ENCODE results near the gene RPS4Y1.

The RPS4Y1 gene

GRCh38 chrY:2859782-2860181 is 18.4 kb downstream of the RPS4Y1 start:
- Histone ChIP-seq H2AFZ (ENCODE audit: low read depth, low read length) (no peak overlapping the region), H3K18ac (ENCODE audit: low read depth in 1 of 2, low read length in 2 of 2) (no peak overlapping the region), H3K4me2 (ENCODE audit: low read length, poor library complexity, severe bottlenecking) (no peak overlapping the region), H2BK12ac (ENCODE audit: low read length in 2 of 2) (no peak overlapping the region), H3K4ac (ENCODE audit: low read depth in 1 of 2, low read length in 2 of 2) (no peak overlapping the region), H3K9me3 (ENCODE audit: control insufficient read depth, low read length) (no peaks in the 10 kb centered on the region), H3K79me1 (replicated peaks; ENCODE audit: low read length, poor library complexity, severe bottlenecking) (no peaks in the 10 kb centered on the region), H2BK5ac (ENCODE audit: low read depth, low read length, poor library complexity, severe bottlenecking) (no peak overlapping the region), H4K91ac (ENCODE audit: low read length) (no peak overlapping the region), H3K14ac (ENCODE audit: low read length in 2 of 2) (no peak overlapping the region), H2AK5ac (ENCODE audit: low read length, severe bottlenecking) (no peak overlapping the region), H3K27me3 (ENCODE audit: control insufficient read depth in 1 of 2, insufficient read depth in 1 of 2, low read length in 2 of 2) (no peaks in the 10 kb centered on the region), H3K9ac (ENCODE audit: low read length) (no peak overlapping the region), H3K36me3 (ENCODE audit: control insufficient read depth in 1 of 2, insufficient read depth in 2 of 2, low read depth in 1 of 2, low read length in 2 of 2) (peaks cover 0 to 4% of the 10 kb centered on the region in 2 experiments), H3K27ac (ENCODE audit: low read length, poor library complexity, severe bottlenecking) (no peak overlapping the region), H2BK120ac (ENCODE audit: low read depth, low read length) (no peak overlapping the region), H4K8ac (ENCODE audit: low read length) (no peak overlapping the region), H2BK15ac (ENCODE audit: low read depth, poor library complexity, severe bottlenecking) (no peak overlapping the region), H3K4me1 (ENCODE audit: control insufficient read depth, insufficient read depth, low read depth, low read length) (no peaks in the 10 kb centered on the region), H3K23ac (ENCODE audit: low read length in 2 of 2) (no peak overlapping the region), H3K4me3 (ENCODE audit: insufficient read depth in 1 of 2, low read depth in 1 of 2, low read length in 2 of 2) (no peak overlapping the region)
- WGBS: 0% methylated on average over 1 of the region's 4 CpGs
- DNase-seq: peak; percentile 9

- Histone ChIP-seq H4K91ac (ENCODE audit: low read length) (no peak overlapping the region), H3K14ac (ENCODE audit: low read length in 2 of 2) (no peak overlapping the region), H3K23ac (ENCODE audit: low read length in 2 of 2) (no peak overlapping the region), H3K4me3 (ENCODE audit: insufficient read depth in 1 of 2, low read depth in 1 of 2, low read length in 2 of 2) (no peak overlapping the region), H3K79me1 (replicated peaks; ENCODE audit: low read length, poor library complexity, severe bottlenecking) (no peaks in the 10 kb centered on the region), H2BK120ac (ENCODE audit: low read depth, low read length) (no peak overlapping the region), H3K18ac (ENCODE audit: low read depth in 1 of 2, low read length in 2 of 2) (no peak overlapping the region), H2AFZ (ENCODE audit: low read depth, low read length) (no peak overlapping the region), H4K8ac (ENCODE audit: low read length) (no peak overlapping the region), H3K36me3 (ENCODE audit: control insufficient read depth in 1 of 2, insufficient read depth in 2 of 2, low read depth in 1 of 2, low read length in 2 of 2) (peaks cover 0 to 4% of the 10 kb centered on the region in 2 experiments), H2AK5ac (ENCODE audit: low read length, severe bottlenecking) (no peak overlapping the region), H3K27me3 (ENCODE audit: control insufficient read depth in 1 of 2, insufficient read depth in 1 of 2, low read length in 2 of 2) (no peaks in the 10 kb centered on the region), H2BK5ac (ENCODE audit: low read depth, low read length, poor library complexity, severe bottlenecking) (no peak overlapping the region), H2BK12ac (ENCODE audit: low read length in 2 of 2) (no peak overlapping the region), H3K4me1 (ENCODE audit: control insufficient read depth, insufficient read depth, low read depth, low read length) (no peaks in the 10 kb centered on the region), H3K9ac (ENCODE audit: low read length) (no peak overlapping the region), H3K9me3 (ENCODE audit: control insufficient read depth, low read length) (no peaks in the 10 kb centered on the region), H3K27ac (ENCODE audit: low read length, poor library complexity, severe bottlenecking) (peak overlapping the region; percentile 29), H3K4me2 (ENCODE audit: low read length, poor library complexity, severe bottlenecking) (no peak overlapping the region), H3K4ac (ENCODE audit: low read depth in 1 of 2, low read length in 2 of 2) (no peak overlapping the region), H2BK15ac (ENCODE audit: low read depth, poor library complexity, severe bottlenecking) (no peak overlapping the region)
- WGBS: 33% methylated on average over 1 of the region's 2 CpGs
- peak; percentile 85 for DNase-seq
These were observed 19.1 kb downstream of the RPS4Y1 start for GRCh38 chrY:2860511-2860910.

- no peak overlapping the region for H4K91ac ChIP-seq (ENCODE audit: low read length)
- no peaks in the 10 kb centered on the region for H3K27me3 ChIP-seq (ENCODE audit: control insufficient read depth in 1 of 2, insufficient read depth in 1 of 2, low read length in 2 of 2)
- H3K23ac ChIP-seq (ENCODE audit: low read length in 2 of 2): no peak overlapping the region
- H2BK120ac ChIP-seq (ENCODE audit: low read depth, low read length): no peak overlapping the region
- H3K4me3 ChIP-seq (ENCODE audit: insufficient read depth in 1 of 2, low read depth in 1 of 2, low read length in 2 of 2): no peak overlapping the region
- H3K9me3 ChIP-seq (ENCODE audit: control insufficient read depth, low read length): no peaks in the 10 kb centered on the region
- no peak overlapping the region for H3K4me2 ChIP-seq (ENCODE audit: low read length, poor library complexity, severe bottlenecking)
- peaks cover 6% of the 10 kb centered on the region for H3K79me1 ChIP-seq (replicated peaks; ENCODE audit: low read length, poor library complexity, severe bottlenecking)
- no peak overlapping the region for H3K14ac ChIP-seq (ENCODE audit: low read length in 2 of 2)
- H2AFZ ChIP-seq (ENCODE audit: low read depth, low read length): no peak overlapping the region
- H4K8ac ChIP-seq (ENCODE audit: low read length): no peak overlapping the region
- H2BK5ac ChIP-seq (ENCODE audit: low read depth, low read length, poor library complexity, severe bottlenecking): no peak overlapping the region
- peaks cover 0 to 12% of the 10 kb centered on the region in 2 experiments for H3K36me3 ChIP-seq (ENCODE audit: control insufficient read depth in 1 of 2, insufficient read depth in 2 of 2, low read depth in 1 of 2, low read length in 2 of 2)
- H3K18ac ChIP-seq (ENCODE audit: low read depth in 1 of 2, low read length in 2 of 2): no peak overlapping the region
- 0% methylated on average over 1 of the region's 2 CpGs for WGBS
- no peak overlapping the region for H3K4ac ChIP-seq (ENCODE audit: low read depth in 1 of 2, low read length in 2 of 2)
- no peak overlapping the region for H2BK15ac ChIP-seq (ENCODE audit: low read depth, poor library complexity, severe bottlenecking)
- H3K4me1 ChIP-seq (ENCODE audit: control insufficient read depth, insufficient read depth, low read depth, low read length): no peaks in the 10 kb centered on the region
- DNase-seq: no peak
- H3K27ac ChIP-seq (ENCODE audit: low read length, poor library complexity, severe bottlenecking): no peak overlapping the region
- H2BK12ac ChIP-seq (ENCODE audit: low read length in 2 of 2): no peak overlapping the region
- no peak overlapping the region for H2AK5ac ChIP-seq (ENCODE audit: low read length, severe bottlenecking)
- H3K9ac ChIP-seq (ENCODE audit: low read length): no peak overlapping the region
These were observed 25.2 kb downstream of the RPS4Y1 start for GRCh38 chrY:2866581-2866980.

DNA sequence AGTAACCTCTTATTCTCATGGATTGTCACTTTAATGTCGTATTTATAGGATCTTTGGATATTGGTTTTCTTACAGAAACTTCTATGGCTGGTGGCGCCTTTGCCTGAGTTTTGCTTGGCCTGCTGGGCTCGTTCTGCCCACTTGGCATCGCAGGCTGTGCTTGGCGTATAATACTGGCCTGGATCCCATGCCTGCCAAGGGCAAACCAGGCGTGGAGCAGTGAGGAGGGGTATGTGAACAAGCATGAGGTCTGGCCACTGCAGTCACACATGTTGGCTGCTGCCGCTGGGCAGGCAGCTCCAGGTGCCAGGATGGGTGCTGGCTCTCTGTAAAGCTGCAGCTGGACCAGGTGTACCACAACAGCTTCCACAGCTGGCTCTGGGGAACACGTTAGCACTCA is 26.1 kb downstream of the RPS4Y1 start:
- 99% methylated on average over 8 of the region's 8 CpGs for WGBS
- Histone ChIP-seq H2BK12ac (ENCODE audit: low read length in 2 of 2) (no peak overlapping the region), H2AFZ (ENCODE audit: low read depth, low read length) (no peak overlapping the region), H3K14ac (ENCODE audit: low read length in 2 of 2) (no peak overlapping the region), H3K36me3 (ENCODE audit: control insufficient read depth in 1 of 2, insufficient read depth in 2 of 2, low read depth in 1 of 2, low read length in 2 of 2) (peaks cover 0 to 12% of the 10 kb centered on the region in 2 experiments), H3K27me3 (ENCODE audit: control insufficient read depth in 1 of 2, insufficient read depth in 1 of 2, low read length in 2 of 2) (no peaks in the 10 kb centered on the region), H4K8ac (ENCODE audit: low read length) (no peak overlapping the region), H2BK15ac (ENCODE audit: low read depth, poor library complexity, severe bottlenecking) (no peak overlapping the region), H2BK5ac (ENCODE audit: low read depth, low read length, poor library complexity, severe bottlenecking) (no peak overlapping the region), H3K4me1 (ENCODE audit: control insufficient read depth, insufficient read depth, low read depth, low read length) (no peaks in the 10 kb centered on the region), H3K9ac (ENCODE audit: low read length) (no peak overlapping the region), H3K4me3 (ENCODE audit: insufficient read depth in 1 of 2, low read depth in 1 of 2, low read length in 2 of 2) (no peak overlapping the region), H2AK5ac (ENCODE audit: low read length, severe bottlenecking) (no peak overlapping the region), H2BK120ac (ENCODE audit: low read depth, low read length) (no peak overlapping the region), H3K23ac (ENCODE audit: low read length in 2 of 2) (no peak overlapping the region), H3K27ac (ENCODE audit: low read length, poor library complexity, severe bottlenecking) (no peak overlapping the region), H4K91ac (ENCODE audit: low read length) (no peak overlapping the region), H3K9me3 (ENCODE audit: control insufficient read depth, low read length) (no peaks in the 10 kb centered on the region), H3K4me2 (ENCODE audit: low read length, poor library complexity, severe bottlenecking) (no peak overlapping the region), H3K79me1 (replicated peaks; ENCODE audit: low read length, poor library complexity, severe bottlenecking) (peaks cover 6% of the 10 kb centered on the region), H3K18ac (ENCODE audit: low read depth in 1 of 2, low read length in 2 of 2) (no peak overlapping the region), H3K4ac (ENCODE audit: low read depth in 1 of 2, low read length in 2 of 2) (no peak overlapping the region)
- DNase-seq: no peak
